Effector memory CD4-positive, alpha-beta T cell (primary cell): ENCODE results near the gene MACIR.

Experiments used
- DNase-seq, 3 donors: peaks; one replicate each; pipeline ENCODE4 v3.0.0-alpha.2; 2020
- H3K27ac ChIP-seq: 2 replicates; pipeline ENCODE4 v1.7.0; 2013; ENCODE audit warnings: mild to moderate bottlenecking, low read length, moderate library complexity; ENCODE audit not compliant: insufficient read depth, poor library complexity, severe bottlenecking
- H3K27me3 ChIP-seq: replicated peaks from 2 replicates; pipeline ENCODE4 v1.7.0; 2013; ENCODE audit warnings: mild to moderate bottlenecking, low read length; ENCODE audit not compliant: insufficient read depth, control insufficient read depth, poor library complexity, severe bottlenecking
- H3K36me3 ChIP-seq: 2 replicates; pipeline ENCODE4 v1.7.0; 2013; ENCODE audit warnings: mild to moderate bottlenecking, low read length, moderate library complexity; ENCODE audit not compliant: control insufficient read depth, insufficient read depth
- H3K4me1 ChIP-seq: 2 replicates; pipeline ENCODE4 v1.7.0; 2013; ENCODE audit warnings: low read length, mild to moderate bottlenecking; ENCODE audit not compliant: control insufficient read depth, insufficient read depth, poor library complexity, severe bottlenecking
- H3K4me3 ChIP-seq: 2 replicates; pipeline ENCODE4 v1.7.0; 2013; ENCODE audit warnings: low read length, low read depth, mild to moderate bottlenecking; ENCODE audit not compliant: insufficient read depth, poor library complexity, severe bottlenecking
- H3K9me3 ChIP-seq: 2 replicates; pipeline ENCODE4 v1.7.0; 2013; ENCODE audit warnings: mild to moderate bottlenecking, low read length, moderate library complexity; ENCODE audit not compliant: control insufficient read depth

Gene MACIR

GRCh38 chr5:103260951-103261350 is 2.4 kb downstream of the MACIR start:
- no peak overlapping the region for H3K4me3 ChIP-seq
- peaks cover 8% of the 10 kb centered on the region for H3K4me1 ChIP-seq
- no peak overlapping the region for H3K27ac ChIP-seq
- no peaks in the 10 kb centered on the region for H3K9me3 ChIP-seq
- H3K27me3 ChIP-seq: no peaks in the 10 kb centered on the region
- DNase-seq: no peak
- no peaks in the 10 kb centered on the region for H3K36me3 ChIP-seq

GRCh38 chr5:103262422-103262871 is 3.9 kb downstream of the MACIR start:
- no peak overlapping the region for H3K27ac ChIP-seq
- no peak for DNase-seq
- H3K36me3 ChIP-seq: no peaks in the 10 kb centered on the region
- no peaks in the 10 kb centered on the region for H3K27me3 ChIP-seq
- peaks cover 8% of the 10 kb centered on the region for H3K4me1 ChIP-seq
- no peaks in the 10 kb centered on the region for H3K9me3 ChIP-seq
- no peak overlapping the region for H3K4me3 ChIP-seq

DNA sequence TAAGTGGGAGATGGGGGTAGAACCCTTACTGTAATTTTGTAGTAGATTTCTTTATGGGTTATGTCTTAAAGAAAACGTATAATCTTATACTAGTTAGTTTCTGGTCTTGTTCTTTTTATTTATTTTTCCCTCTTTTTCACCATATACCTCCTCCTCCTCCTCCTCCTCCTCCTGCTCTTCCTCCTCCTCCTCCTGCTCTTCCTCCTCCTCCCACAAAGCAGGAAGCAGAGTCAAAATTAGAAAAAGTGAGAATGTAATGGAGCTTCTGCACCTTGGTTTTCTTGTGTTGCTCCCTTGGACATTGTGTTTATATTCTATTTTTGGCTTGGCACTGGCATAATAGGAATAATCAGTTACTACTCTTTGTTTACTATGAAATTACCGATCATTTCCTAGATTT is 4.5 kb downstream of the MACIR start:
- H3K27ac ChIP-seq: no peak overlapping the region
- H3K4me3 ChIP-seq: no peak overlapping the region
- no peaks in the 10 kb centered on the region for H3K27me3 ChIP-seq
- no peak for DNase-seq
- no peaks in the 10 kb centered on the region for H3K9me3 ChIP-seq
- no peaks in the 10 kb centered on the region for H3K36me3 ChIP-seq
- H3K4me1 ChIP-seq: peaks cover 8% of the 10 kb centered on the region

GRCh38 chr5:103264508-103264907 is 5.9 kb downstream of the MACIR start:
- H3K27ac ChIP-seq: no peak overlapping the region
- no peaks in the 10 kb centered on the region for H3K27me3 ChIP-seq
- H3K4me1 ChIP-seq: peaks cover 7% of the 10 kb centered on the region
- no peak overlapping the region for H3K4me3 ChIP-seq
- no peaks in the 10 kb centered on the region for H3K9me3 ChIP-seq
- DNase-seq: no peak
- no peaks in the 10 kb centered on the region for H3K36me3 ChIP-seq

DNA sequence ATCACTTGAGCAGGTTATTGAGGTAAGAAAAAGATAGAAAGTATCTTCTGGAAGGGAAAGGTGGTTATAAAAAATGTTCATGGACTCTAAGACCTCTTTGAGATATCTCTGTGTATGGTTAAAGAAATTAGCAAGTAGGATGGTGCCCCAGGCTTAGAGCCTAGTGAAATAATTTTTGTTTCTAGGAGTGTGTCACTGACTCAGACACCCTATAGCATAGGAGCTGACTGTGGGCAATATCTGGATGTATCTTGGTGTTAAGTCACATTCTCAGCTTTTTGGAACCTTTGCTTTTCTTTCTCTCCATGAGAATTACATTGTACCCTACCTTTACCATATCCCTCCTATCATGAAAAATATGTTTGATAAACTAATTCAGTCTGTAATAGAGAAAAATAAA is 12.0 kb downstream of the MACIR start:
- H3K27me3 ChIP-seq: no peaks in the 10 kb centered on the region
- DNase-seq: no peak

GRCh38 chr5:103271570-103272289 is 13.2 kb downstream of the MACIR start:
- DNase-seq: no peak
- no peaks in the 10 kb centered on the region for H3K4me1 ChIP-seq

More for the DNA sequence above, 12.0 kb downstream of the MACIR start:
- Histone ChIP-seq H3K9me3 (no peaks in the 10 kb centered on the region), H3K27ac (no peak overlapping the region), H3K4me1 (no peaks in the 10 kb centered on the region), H3K36me3 (no peaks in the 10 kb centered on the region), H3K4me3 (no peak overlapping the region)

GRCh38 chr5:103272377-103272776 is 13.8 kb downstream of the MACIR start:
- no peak overlapping the region for H3K27ac ChIP-seq
- no peaks in the 10 kb centered on the region for H3K4me1 ChIP-seq
- no peak for DNase-seq
- no peaks in the 10 kb centered on the region for H3K27me3 ChIP-seq
- peaks cover 8% of the 10 kb centered on the region for H3K36me3 ChIP-seq
- H3K4me3 ChIP-seq: no peak overlapping the region
- H3K9me3 ChIP-seq: no peaks in the 10 kb centered on the region

More at GRCh38 chr5:103271570-103272289, 13.2 kb downstream of the MACIR start:
- Histone ChIP-seq H3K4me3 (no peak overlapping the region), H3K27me3 (no peaks in the 10 kb centered on the region), H3K36me3 (peaks cover 8% of the 10 kb centered on the region), H3K9me3 (no peaks in the 10 kb centered on the region), H3K27ac (no peak overlapping the region)

- H3K4me1 ChIP-seq: no peaks in the 10 kb centered on the region
- DNase-seq: no peak
Measured at GRCh38 chr5:103273952-103274351, 15.4 kb downstream of the MACIR start.

GRCh38 chr5:103275851-103276250 is 17.3 kb downstream of the MACIR start:
- Histone ChIP-seq H3K4me3 (no peak overlapping the region), H3K27ac (no peak overlapping the region), H3K4me1 (no peaks in the 10 kb centered on the region), H3K36me3 (peaks cover 8% of the 10 kb centered on the region), H3K27me3 (no peaks in the 10 kb centered on the region), H3K9me3 (no peaks in the 10 kb centered on the region)
- no peak for DNase-seq

More at GRCh38 chr5:103273952-103274351, 15.4 kb downstream of the MACIR start:
- peaks cover 8% of the 10 kb centered on the region for H3K36me3 ChIP-seq
- H3K27ac ChIP-seq: no peak overlapping the region
- H3K9me3 ChIP-seq: no peaks in the 10 kb centered on the region
- no peak overlapping the region for H3K4me3 ChIP-seq
- no peaks in the 10 kb centered on the region for H3K27me3 ChIP-seq

GRCh38 chr5:103280967-103281366 is 22.4 kb downstream of the MACIR start:
- peaks cover 6% of the 10 kb centered on the region for H3K36me3 ChIP-seq
- H3K4me1 ChIP-seq: no peaks in the 10 kb centered on the region
- no peak overlapping the region for H3K27ac ChIP-seq
- DNase-seq: no peak
- H3K9me3 ChIP-seq: no peaks in the 10 kb centered on the region
- no peaks in the 10 kb centered on the region for H3K27me3 ChIP-seq
- no peak overlapping the region for H3K4me3 ChIP-seq
